Vagina (tissue), 2 donors: ENCODE results near the gene MTHFSD.

Experiments
- CTCF ChIP-seq, 3 experiments: fragments of 450-650 bp in 2 of 3; fragments of 200-600 bp in 1 of 3; sonication (generic) in 1 of 3; IDR thresholded peaks; one replicate each; pipeline ENCODE4 v1.5.1; 2017 to 2019; ENCODE audit warnings: antibody characterized with exemption in 3 of 3, mild to moderate bottlenecking in 2 of 3, moderate library complexity in 2 of 3
- POLR2A ChIP-seq, 2 donors: fragments of 450-650 bp; IDR thresholded peaks; one replicate each; pipeline ENCODE4 v1.6.1; 2017; ENCODE audit warnings: antibody characterized with exemption in 2 of 2, mild to moderate bottlenecking in 2 of 2, moderate library complexity in 2 of 2

- TF ChIP-seq CTCF (IDR thresholded peaks at IDR 0.05) (no peak), POLR2A (IDR thresholded peaks at IDR 0.05) (no peak)
Measured at GRCh38 chr16:86480444-86480843, 74.6 kb downstream of the MTHFSD start.
